OCI-LY7 (cell line): ENCODE measurements around the gene MICALL2. TPM values are rescaled to one million over a fixed set of nuclear protein-coding genes. Genes with fewer than 3 reads are reported as not detected.
"Not testable (repeated sequence)": the region's sequence is repeated elsewhere in the genome, so short reads cannot be mapped to it uniquely, and the experiment has no call there.

ENCODE experiments used
- BruUV-seq: library from RNA; stranded (reverse); fragments of 400-500 nt; replicated peaks from 2 replicates; lab custom pipeline; 2021; lab: Mats Ljungman, UMichigan
- CTCF ChIA-PET: fragments of 300-600 bp; sonication (Branson Sonifier 250); formaldehyde crosslinking; loops from one replicate; lab custom pipeline; 2022; ENCODE audit warnings: antibody characterized with exemption; ENCODE audit not compliant: unreplicated experiment; lab: Charles Lee
- POLR2A ChIA-PET: fragments of 300-600 bp; sonication (Branson Sonifier 250); formaldehyde crosslinking; loops from one replicate; lab custom pipeline; 2022; ENCODE audit warnings: antibody characterized with exemption; lab: Charles Lee
- DNase-seq: peaks from one replicate; pipeline ENCODE4 v3.0.0-alpha.2; 2015; ENCODE audit warnings: low spot score
- H2AFZ ChIP-seq: fragments of 200-600 bp; sonication (generic), shearing (Covaris generic); 2 replicates; pipeline ENCODE4 v1.6.1; 2014; ENCODE audit warnings: mild to moderate bottlenecking, antibody characterized with exemption, low read length, moderate library complexity
- H3K27ac ChIP-seq: fragments of 200-600 bp; sonication (generic); 2 replicates; pipeline ENCODE4 v1.5.1; 2014; ENCODE audit warnings: mixed run types, low read depth, mild to moderate bottlenecking, moderate library complexity, low read length, inconsistent platforms; ENCODE audit not compliant: poor library complexity, severe bottlenecking
- H3K36me3 ChIP-seq: fragments of 200-600 bp; sonication (generic); 2 replicates; pipeline ENCODE4 v1.6.1; 2014; ENCODE audit warnings: mild to moderate bottlenecking, antibody characterized with exemption, low read length, moderate library complexity, mixed read lengths; ENCODE audit not compliant: insufficient read depth
- H3K4me1 ChIP-seq: fragments of 200-600 bp; sonication (generic); 2 replicates; pipeline ENCODE4 v1.5.1; 2014; ENCODE audit warnings: mild to moderate bottlenecking, low read length; ENCODE audit not compliant: insufficient read depth, poor library complexity, severe bottlenecking
- H3K4me2 ChIP-seq: fragments of 200-600 bp; sonication (generic); 2 replicates; pipeline ENCODE4 v1.6.1; 2014; ENCODE audit warnings: mild to moderate bottlenecking, low read length
- H3K4me3 ChIP-seq: fragments of 200-600 bp; sonication (generic); 2 replicates; pipeline ENCODE4 v1.5.1; 2014; ENCODE audit warnings: mild to moderate bottlenecking, low read depth, low read length; ENCODE audit not compliant: poor library complexity, severe bottlenecking
- H3K79me2 ChIP-seq: fragments of 200-600 bp; sonication (generic); 2 replicates; pipeline ENCODE4 v1.6.1; 2016; ENCODE audit warnings: low read depth, mild to moderate bottlenecking, low read length, moderate library complexity, mixed read lengths; ENCODE audit not compliant: insufficient read depth
- H3K9me2 ChIP-seq: fragments of 200-600 bp; sonication (generic); 2 replicates; pipeline ENCODE4 v1.6.1; 2016; ENCODE audit warnings: mild to moderate bottlenecking, low read length, mixed read lengths; ENCODE audit not compliant: insufficient read depth
- H3K9me3 ChIP-seq: fragments of 200-600 bp; sonication (generic); 2 replicates; pipeline ENCODE4 v1.6.1; 2014; ENCODE audit warnings: mild to moderate bottlenecking, mixed run types, low read length, mixed read lengths
- H4K20me1 ChIP-seq: fragments of 200-600 bp; sonication (generic); 2 replicates; pipeline ENCODE4 v1.6.1; 2014; ENCODE audit warnings: mild to moderate bottlenecking, antibody characterized with exemption, low read length, moderate library complexity, mixed read lengths; ENCODE audit not compliant: insufficient read depth
- EZH2phosphoT487 ChIP-seq: fragments of 200-600 bp; sonication (generic); IDR thresholded peaks from 2 replicates; pipeline ENCODE4 v1.6.1; 2018; ENCODE audit warnings: low read depth, borderline replicate concordance, mild to moderate bottlenecking, mixed run types, antibody characterized with exemption, low read length, moderate library complexity, mixed read lengths
- intact Hi-C: fragments of 100-400 bp; cut with micrococcal nuclease; formaldehyde crosslinking; loops from one replicate; pipeline ENCODE4 v1.10.0; 2022; ENCODE audit not compliant: unreplicated experiment
- total RNA-seq, 2 experiments: library from RNA; depleted of rRNA in 1 of 2; stranded (reverse); fragments of >200 nt in 1 of 2; shearing (Covaris generic) in 1 of 2; gene quantifications; 2 replicates each; pipeline ENCODE4 v1.2.3, GENCODE V29; 2014 to 2022
- TF ChIP-seq, protein P1 (sequence below): fragments of 200-600 bp; sonication (generic); conservative IDR thresholded peaks from 2 replicates; pipeline ENCODE4 v1.5.1; 2014; ENCODE audit warnings: mild to moderate bottlenecking, antibody characterized with exemption, low read length, moderate library complexity, mixed read lengths

Gene MICALL2
- total RNA-seq, 2 experiments from 2014 or later: 1.4 to 4.5 TPM

DNA sequence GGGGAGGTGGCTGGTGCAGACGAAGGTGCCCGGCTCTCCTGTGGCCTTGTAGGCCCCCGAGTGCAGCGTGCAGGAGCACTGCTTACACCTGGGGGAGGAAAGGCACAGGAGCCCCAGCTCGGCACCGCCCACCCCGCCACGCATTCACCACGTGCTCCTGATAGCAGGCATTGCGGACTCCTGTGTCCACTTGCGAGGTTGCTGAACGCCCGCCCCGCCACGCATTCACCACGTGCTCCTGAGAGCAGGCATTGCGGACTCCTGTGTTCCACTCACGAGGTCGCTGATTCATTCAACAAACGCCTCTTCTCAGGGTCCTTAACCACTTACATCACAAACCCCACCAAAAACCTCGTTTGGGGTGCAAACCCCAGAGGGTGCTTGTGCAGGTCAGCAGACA, 13.9 kb downstream of the MICALL2 start:
- TF ChIP-seq, protein P1, sequence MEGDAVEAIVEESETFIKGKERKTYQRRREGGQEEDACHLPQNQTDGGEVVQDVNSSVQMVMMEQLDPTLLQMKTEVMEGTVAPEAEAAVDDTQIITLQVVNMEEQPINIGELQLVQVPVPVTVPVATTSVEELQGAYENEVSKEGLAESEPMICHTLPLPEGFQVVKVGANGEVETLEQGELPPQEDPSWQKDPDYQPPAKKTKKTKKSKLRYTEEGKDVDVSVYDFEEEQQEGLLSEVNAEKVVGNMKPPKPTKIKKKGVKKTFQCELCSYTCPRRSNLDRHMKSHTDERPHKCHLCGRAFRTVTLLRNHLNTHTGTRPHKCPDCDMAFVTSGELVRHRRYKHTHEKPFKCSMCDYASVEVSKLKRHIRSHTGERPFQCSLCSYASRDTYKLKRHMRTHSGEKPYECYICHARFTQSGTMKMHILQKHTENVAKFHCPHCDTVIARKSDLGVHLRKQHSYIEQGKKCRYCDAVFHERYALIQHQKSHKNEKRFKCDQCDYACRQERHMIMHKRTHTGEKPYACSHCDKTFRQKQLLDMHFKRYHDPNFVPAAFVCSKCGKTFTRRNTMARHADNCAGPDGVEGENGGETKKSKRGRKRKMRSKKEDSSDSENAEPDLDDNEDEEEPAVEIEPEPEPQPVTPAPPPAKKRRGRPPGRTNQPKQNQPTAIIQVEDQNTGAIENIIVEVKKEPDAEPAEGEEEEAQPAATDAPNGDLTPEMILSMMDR: no peak
- no peak for TF ChIP-seq EZH2phosphoT487
- Histone ChIP-seq H3K36me3 (no peaks in the 10 kb centered on the region), H3K4me2 (no peak overlapping the region), H3K4me1 (no peaks in the 10 kb centered on the region), H3K9me3 (no peaks in the 10 kb centered on the region), H3K27ac (no peak overlapping the region), H3K4me3 (no peak overlapping the region), H3K79me2 (no peaks in the 10 kb centered on the region), H3K9me2 (no peaks in the 10 kb centered on the region), H4K20me1 (no peaks in the 10 kb centered on the region), H2AFZ (no peak overlapping the region)
- no TSS peak for BruUV-seq
- POLR2A ChIA-PET: no interaction called here
- CTCF ChIA-PET: no interaction called here
- no peak for DNase-seq
- intact Hi-C loops: no loop called here

DNA sequence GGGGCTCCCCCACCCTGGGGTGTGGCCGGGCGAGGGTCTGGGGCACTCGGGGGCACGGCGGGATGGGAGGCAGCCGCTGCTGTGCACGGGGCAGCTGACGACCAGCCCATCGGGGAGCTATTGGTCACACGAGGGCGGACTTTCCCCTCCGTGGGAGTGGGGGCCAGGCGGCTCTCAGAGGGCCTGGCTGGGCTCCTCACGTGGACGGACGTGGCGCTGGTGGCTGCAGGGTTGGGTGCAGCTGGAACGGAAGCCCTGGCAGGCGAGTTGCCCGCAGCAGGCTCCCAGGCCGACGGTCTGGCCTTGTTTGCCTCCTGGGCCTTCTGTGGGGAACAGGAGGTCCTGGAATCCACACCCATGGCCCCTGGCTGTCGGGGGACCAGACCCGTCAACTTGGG, 14.3 kb downstream of the MICALL2 start:
- Histone ChIP-seq H3K9me2 (no peaks in the 10 kb centered on the region), H3K9me3 (no peaks in the 10 kb centered on the region), H3K4me1 (no peaks in the 10 kb centered on the region), H3K27ac (no peak overlapping the region), H4K20me1 (no peaks in the 10 kb centered on the region), H2AFZ (no peak overlapping the region), H3K4me3 (no peak overlapping the region), H3K36me3 (no peaks in the 10 kb centered on the region), H3K4me2 (no peak overlapping the region), H3K79me2 (no peaks in the 10 kb centered on the region)
- no TSS peak for BruUV-seq
- CTCF ChIA-PET: no interaction called here
- DNase-seq: no peak
- POLR2A ChIA-PET: no interaction called here
- TF ChIP-seq, protein P1: no peak
- no peak for TF ChIP-seq EZH2phosphoT487
- intact Hi-C loops: no loop called here

GRCh38 chr7:1444214-1444924, 14.9 kb downstream of the MICALL2 start:
- Histone ChIP-seq H3K9me2 (no peaks in the 10 kb centered on the region), H4K20me1 (no peaks in the 10 kb centered on the region), H3K4me2 (no peak overlapping the region), H3K4me1 (no peaks in the 10 kb centered on the region), H3K36me3 (no peaks in the 10 kb centered on the region), H3K27ac (no peak overlapping the region), H3K9me3 (no peaks in the 10 kb centered on the region), H3K4me3 (no peak overlapping the region), H2AFZ (no peak overlapping the region), H3K79me2 (no peaks in the 10 kb centered on the region)
- intact Hi-C loops: no loop called here
- ChIA-PET POLR2A (no interaction called here), CTCF (no interaction called here)
- no peak for DNase-seq
- BruUV-seq: no TSS peak
- TF ChIP-seq, protein P1: no peak
- no peak for TF ChIP-seq EZH2phosphoT487

- POLR2A ChIA-PET, CTCF ChIA-PET: not testable (repeated sequence)
These were observed 15.6 kb downstream of the MICALL2 start for GRCh38 chr7:1443587-1444200.

More at GRCh38 chr7:1443587-1444200, 15.6 kb downstream of the MICALL2 start:
- H2AFZ ChIP-seq, H3K36me3 ChIP-seq, H3K4me1 ChIP-seq, BruUV-seq, H3K9me2 ChIP-seq, H3K27ac ChIP-seq, H3K9me3 ChIP-seq, intact Hi-C loops, H3K4me3 ChIP-seq, DNase-seq, H3K4me2 ChIP-seq, H3K79me2 ChIP-seq, H4K20me1 ChIP-seq: not testable (repeated sequence)
